GM10847 (cell line): ENCODE measurements around the gene BCL2L2.

Experiments
- POLR2A ChIP-seq: IDR thresholded peaks from 2 replicates; pipeline ENCODE4 v1.6.1; 2011; ENCODE audit not compliant: insufficient read length; ENCODE audit errors: extremely low read depth

Gene BCL2L2

GRCh38 chr14:23358042-23358441 is 51.4 kb downstream of the BCL2L2 start:
- TF ChIP-seq POLR2A: no peak

GRCh38 chr14:23358553-23359166 is 52.0 kb downstream of the BCL2L2 start:
- TF ChIP-seq POLR2A: no peak

DNA sequence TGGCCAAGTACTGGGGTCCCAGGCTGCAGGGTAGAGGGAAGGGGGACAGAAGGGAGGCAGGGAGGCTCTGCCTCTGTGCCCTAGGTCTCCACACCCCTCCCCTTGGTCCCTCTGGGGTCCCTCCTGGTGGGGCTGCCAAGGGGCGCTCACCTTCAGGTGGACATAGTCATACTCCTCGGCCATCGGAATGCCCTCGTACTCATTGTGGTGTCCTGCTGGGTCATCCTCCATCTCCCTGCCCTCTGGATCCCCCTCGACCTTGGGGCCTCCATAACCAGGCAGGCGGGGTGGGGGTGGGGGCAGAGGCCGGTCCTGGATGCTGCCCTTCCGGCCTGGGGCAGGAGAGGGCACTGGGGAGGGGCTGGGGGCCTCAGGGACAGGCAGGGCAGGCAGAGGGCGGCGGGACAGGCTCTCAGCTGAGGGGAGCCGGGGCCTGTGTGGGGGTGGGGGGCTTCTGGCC is 52.6 kb downstream of the BCL2L2 start:
- no peak for TF ChIP-seq POLR2A

DNA sequence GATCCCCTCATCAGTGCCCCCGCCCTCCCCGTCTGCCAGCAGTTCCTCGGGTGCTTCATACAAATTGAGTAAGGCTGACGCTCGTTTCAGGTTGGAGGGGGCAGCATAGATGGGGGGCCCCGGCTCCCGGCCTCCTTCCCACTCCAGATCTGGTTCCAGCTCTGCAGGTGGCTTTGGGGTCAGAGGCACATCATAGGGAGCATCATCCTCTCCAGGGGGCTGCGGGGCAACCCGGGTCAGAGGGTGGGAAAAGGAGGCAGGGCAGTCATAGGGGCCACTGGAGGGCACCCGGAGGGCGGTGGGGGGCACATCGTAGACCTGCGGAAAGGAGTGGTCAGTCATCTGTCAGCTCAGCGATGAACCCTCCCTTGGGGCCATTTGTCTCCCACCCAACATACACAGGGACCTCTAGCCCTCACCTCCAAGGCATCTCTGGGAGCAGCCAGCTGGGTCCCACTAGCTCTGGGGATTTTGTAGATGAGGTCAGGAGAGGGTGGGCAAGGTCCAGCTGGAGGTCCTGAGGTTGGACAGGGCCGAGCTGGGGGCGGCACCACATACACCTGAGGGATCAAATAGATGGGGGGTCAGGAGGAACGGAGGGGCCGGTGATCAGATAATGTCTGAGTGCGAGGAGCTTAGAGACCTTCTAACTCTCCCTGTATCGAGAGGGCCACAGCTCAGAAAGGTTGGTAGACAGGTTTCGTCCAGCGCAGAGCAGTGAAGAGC is 53.3 kb downstream of the BCL2L2 start:
- TF ChIP-seq POLR2A: no peak

- TF ChIP-seq POLR2A: no peak
Observed at GRCh38 chr14:23360496-23360895, 53.9 kb downstream of the BCL2L2 start.

- TF ChIP-seq POLR2A: no peak
Observed at GRCh38 chr14:23361320-23361719, 54.7 kb downstream of the BCL2L2 start.
